Ovary (tissue), 9 donors: ENCODE results near the gene PTGES2. TPM values are rescaled to one million over a fixed set of nuclear protein-coding genes. Genes with fewer than 3 reads are reported as not detected.
A peak's percentile ranks its signal among the peaks of the same experiment; 100 is the strongest.

Experiments
- DNase-seq, 5 donors: peaks; one replicate each; pipeline ENCODE4 v3.0.0-alpha.2; 2019 to 2020
- H3K27ac ChIP-seq, 2 donors: fragments of 200-600 bp; one replicate each; pipeline versions ENCODE4 v1.5.1 to v1.8.0; 2019 to 2022
- H3K27me3 ChIP-seq: fragments of 200-600 bp; one replicate; pipeline ENCODE4 v1.8.0; 2022
- H3K36me3 ChIP-seq: fragments of 200-600 bp; sonication (generic); one replicate; pipeline ENCODE4 v1.5.1; 2019
- H3K4me1 ChIP-seq: one replicate; pipeline ENCODE4 v1.8.1; 2013; ENCODE audit warnings: mild to moderate bottlenecking, moderate library complexity; ENCODE audit not compliant: insufficient read depth
- H3K4me3 ChIP-seq: fragments of 200-600 bp; sonication (generic); one replicate; pipeline ENCODE4 v1.5.1; 2017
- H3K9me3 ChIP-seq, 2 donors: fragments of 200-600 bp in 1 of 2; sonication (generic) in 1 of 2; one replicate each; pipeline versions ENCODE4 v1.5.1 to v1.8.1; 2013 to 2019; ENCODE audit warnings: mild to moderate bottlenecking in 1 of 2, moderate library complexity in 1 of 2
- CTCF ChIP-seq, 3 donors: fragments of 450-650 bp in 2 of 3; fragments of 200-600 bp in 1 of 3; IDR thresholded peaks; one replicate each; pipeline versions ENCODE4 v1.5.1 to v1.8.0; 2016 to 2022; ENCODE audit warnings: antibody characterized with exemption in 3 of 3, mild to moderate bottlenecking in 1 of 3
- EP300 ChIP-seq: sonication (generic); formaldehyde crosslinking; IDR thresholded peaks from one replicate; pipeline ENCODE4 v1.6.1; 2017; ENCODE audit warnings: antibody characterized with exemption
- POLR2A ChIP-seq: fragments of 450-650 bp; IDR thresholded peaks from one replicate; pipeline ENCODE4 v1.6.1; 2017; ENCODE audit warnings: antibody characterized with exemption, mild to moderate bottlenecking, moderate library complexity
- WGBS, 3 donors: extraction: QIAGEN DNeasy Blood & Tissue Kit in 1 of 3; methylation state at CpG; one replicate each; pipeline versions ENCODE4 v1.1.5 to v1.1.7; 2013 to 2017; 5-methylcytosine and 5-hydroxymethylcytosine counted together
- intact Hi-C, 4 donors: fragments of 100-400 bp; cut with DNase I; formaldehyde crosslinking; loops; one replicate each; pipeline versions ENCODE4 v1.11.0 to v1.15.1; 2022 to 2023
- polyA plus RNA-seq, 2 donors: library from polyadenylated mRNA; stranded (reverse); fragments of 200-250 nt in 1 of 2; fragments of 350-450 nt in 1 of 2; fragmentation: Illumina TruSeq in 1 of 2; extraction: RNeasy Lipid Tissue Mini Kit (QIAGEN cat#74804) in 1 of 2; gene quantifications; one replicate each; pipeline ENCODE4 v1.2.3, GENCODE V29; 2013 to 2014
- total RNA-seq, 7 donors: library from RNA; depleted of rRNA in 2 of 7; stranded (reverse); fragments of >200 nt in 2 of 7; fragmentation: NEBNext Ultra II Directional in 3 of 7; extraction: Animal tissue kit (Norgen Biotek cat#: 25700) in 3 of 7; gene quantifications; one replicate each; pipeline versions ENCODE4 v1.1.0 to v1.2.4, GENCODE V29; 2016 to 2023
- donor health status: DM: no; HTN: no; CAD: no; lungs with moderate emphysema.
- donor health status: DM: no; HTN: no; CAD: no.
- donor health status: Bipolar disorder and iron deficiency.
- donor health status: DM: yes; HTN: yes; CAD: no.
- donor health status: DM: no; HTN: no; CAD: no.
- donor health status: DM: yes; HTN: yes; CAD: no.

PTGES2 gene
- total and polyA plus RNA-seq, 9 donors = 19.6 to 69.5 (median 59.0) TPM

- no peak for TF ChIP-seq CTCF (IDR thresholded peaks at IDR 0.05)
- no peak for TF ChIP-seq EP300
- TF ChIP-seq POLR2A = no peak
- no peaks in the 10 kb centered on the region for H3K27me3 ChIP-seq
- DNase-seq = peak in 1 of 5 donors; percentile 50
- no peaks in the 10 kb centered on the region for H3K9me3 ChIP-seq
- peaks cover 53% of the 10 kb centered on the region for H3K4me1 ChIP-seq
- 49 to 57% (median 50%) methylated on average over 13 of the region's 13 CpGs for WGBS, 3 donors
- intact Hi-C loops = loop anchor here in 1 of 4 donors (5.0 kb wide), 1 partner anchor 40 kb away; no protein-coding TSS in a partner anchor
- H3K36me3 ChIP-seq = no peaks in the 10 kb centered on the region
- H3K27ac ChIP-seq = peak overlapping the region; percentile 54 to 84
- H3K4me3 ChIP-seq = no peak overlapping the region
Measured at GRCh38 chr9:128097543-128098296, 29.8 kb downstream of the PTGES2 start.

GRCh38 chr9:128096616-128097536 lies 30.7 kb downstream of the PTGES2 start:
- no peak overlapping the region for H3K4me3 ChIP-seq
- WGBS, 3 donors = 63 to 71% (median 65%) methylated on average over 19 of the region's 19 CpGs
- no peaks in the 10 kb centered on the region for H3K27me3 ChIP-seq
- H3K4me1 ChIP-seq = peaks cover 51% of the 10 kb centered on the region
- no peak for DNase-seq
- intact Hi-C loops = loop anchor here in 1 of 4 donors (5.0 kb wide), 1 partner anchor 40 kb away; no protein-coding TSS in a partner anchor
- H3K27ac ChIP-seq = peak overlapping the region; percentile 54 to 84
- H3K36me3 ChIP-seq = no peaks in the 10 kb centered on the region
- H3K9me3 ChIP-seq = no peaks in the 10 kb centered on the region
- TF ChIP-seq POLR2A (no peak), CTCF (IDR thresholded peaks at IDR 0.05) (no peak), EP300 (no peak)

GRCh38 chr9:128094950-128095544 lies 32.5 kb downstream of the PTGES2 start:
- intact Hi-C loops = loop anchor here in 1 of 4 donors (5.0 kb wide), 1 partner anchor 38 kb away; no protein-coding TSS in a partner anchor
- Histone ChIP-seq H3K4me1 (peaks cover 45% of the 10 kb centered on the region), H3K36me3 (no peaks in the 10 kb centered on the region), H3K4me3 (no peak overlapping the region), H3K9me3 (no peaks in the 10 kb centered on the region), H3K27me3 (no peaks in the 10 kb centered on the region), H3K27ac (peak overlapping the region; percentile 66 to 84)
- 49 to 66% (median 51%) methylated on average over 11 of the region's 11 CpGs for WGBS, 3 donors
- peak in 1 of 5 donors; percentile 51 for DNase-seq
- no peak for TF ChIP-seq EP300
- no peak for TF ChIP-seq CTCF (IDR thresholded peaks at IDR 0.05)
- TF ChIP-seq POLR2A = no peak
